HG03342 (cell line): ENCODE measurements around the gene NUCB1.

Experiments used
- ATAC-seq: cut with Tn5 transposase; IDR thresholded peaks from one replicate; pipeline ENCODE4 v1.9.1; 2021; ENCODE audit warnings: mild to moderate bottlenecking, moderate library complexity; ENCODE audit not compliant: unreplicated experiment

The NUCB1 gene

DNA sequence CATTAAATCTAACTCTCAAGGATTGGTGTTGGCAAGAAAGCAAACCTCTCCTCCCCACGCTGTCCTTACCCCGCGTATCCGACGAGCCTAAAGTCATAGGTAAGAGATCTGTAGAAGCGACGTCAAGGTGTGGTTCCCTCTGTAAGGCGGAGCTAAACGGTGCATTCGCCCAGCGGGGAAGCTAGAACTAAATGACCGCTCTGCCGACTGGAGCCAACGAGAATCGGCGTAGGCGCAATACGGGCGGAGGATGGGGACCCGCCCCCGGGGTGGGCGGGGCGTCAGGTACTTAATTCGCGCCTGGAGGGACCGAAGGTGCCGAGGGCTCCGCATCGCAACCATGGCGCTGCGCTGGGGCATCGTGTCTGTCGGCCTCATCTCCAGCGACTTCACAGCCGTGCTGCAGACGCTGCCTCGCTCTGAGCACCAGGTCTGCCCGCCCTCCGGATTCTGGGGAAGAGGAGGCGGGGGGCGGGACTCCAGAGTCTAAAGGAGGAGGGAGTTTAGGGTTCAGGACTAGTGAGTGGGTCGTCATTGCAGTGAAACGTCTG, 33.3 kb downstream of the NUCB1 start, which contains the start of gene DHDH:
DHDH (plus strand) TSS at position 318 of the 551 bp plus-strand sequence; CDS start at position 341, 23 bp downstream.
- no peak for ATAC-seq

DNA sequence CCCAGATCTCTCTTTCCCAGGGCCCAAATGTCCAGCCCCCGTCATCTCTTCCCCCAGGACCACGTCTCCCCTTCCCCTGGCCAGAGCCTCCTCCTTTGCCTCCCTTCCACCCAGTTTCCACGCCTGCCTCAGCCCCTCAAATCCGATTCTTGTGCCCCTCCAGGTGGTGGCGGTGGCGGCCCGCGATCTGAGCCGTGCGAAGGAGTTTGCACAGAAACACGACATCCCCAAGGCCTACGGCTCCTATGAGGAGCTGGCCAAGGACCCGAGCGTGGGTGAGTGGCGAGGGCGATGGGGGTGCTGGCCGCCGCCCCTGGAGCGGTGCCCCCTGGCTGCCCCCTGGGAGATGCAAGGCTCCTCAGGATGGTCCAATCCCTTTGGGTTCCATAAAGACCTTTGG, 34.7 kb downstream of the NUCB1 start:
- no peak for ATAC-seq

- ATAC-seq, result no peak
Measured at GRCh38 chr19:48935864-48936263, 35.8 kb downstream of the NUCB1 start.

- ATAC-seq, result no peak
Measured at GRCh38 chr19:48938256-48938655, 38.1 kb downstream of the NUCB1 start.

GRCh38 chr19:48940902-48941301, 40.8 kb downstream of the NUCB1 start:
- no peak for ATAC-seq

GRCh38 chr19:48943081-48943480, 43.0 kb downstream of the NUCB1 start:
- ATAC-seq, result no peak

DNA sequence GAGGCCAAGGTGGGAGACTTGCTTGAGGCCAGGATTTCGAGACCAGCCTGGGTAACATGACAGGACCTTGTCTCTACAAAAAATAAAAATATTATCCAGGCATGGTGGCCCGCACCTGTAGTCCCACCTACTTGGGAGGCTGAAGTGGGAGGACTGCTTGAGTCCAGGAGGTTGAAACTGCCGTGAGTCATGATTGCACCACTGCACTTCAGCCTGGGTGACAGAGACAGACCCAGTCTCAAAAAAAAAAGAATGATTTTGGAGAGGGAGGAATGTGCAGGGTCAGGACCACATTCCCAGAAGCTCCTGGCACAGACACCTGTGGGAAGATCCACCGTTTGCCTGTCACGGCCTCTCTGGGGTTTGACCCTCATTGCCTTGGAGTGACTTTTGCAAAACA, 45.3 kb downstream of the NUCB1 start:
- ATAC-seq, result no peak

DNA sequence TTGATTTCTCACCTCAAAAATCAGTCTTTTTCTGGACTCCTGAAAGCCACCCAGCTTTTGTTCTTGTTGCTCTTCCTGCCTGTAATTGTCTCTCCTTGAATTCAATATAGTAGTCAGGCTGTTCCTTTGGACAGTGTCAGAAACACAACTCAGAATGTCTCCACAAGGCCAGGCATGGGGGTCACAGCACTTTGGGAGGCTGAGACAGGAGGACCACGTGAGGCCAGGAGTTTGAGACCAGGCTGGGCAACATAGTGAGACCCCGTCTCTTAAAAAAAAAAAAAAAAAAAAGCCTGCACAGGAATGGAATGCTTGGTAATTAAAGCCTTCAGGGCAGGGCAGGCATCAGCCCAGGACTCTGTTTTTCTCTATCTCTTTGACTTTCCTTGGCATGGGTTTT, 45.7 kb downstream of the NUCB1 start:
- no peak for ATAC-seq

DNA sequence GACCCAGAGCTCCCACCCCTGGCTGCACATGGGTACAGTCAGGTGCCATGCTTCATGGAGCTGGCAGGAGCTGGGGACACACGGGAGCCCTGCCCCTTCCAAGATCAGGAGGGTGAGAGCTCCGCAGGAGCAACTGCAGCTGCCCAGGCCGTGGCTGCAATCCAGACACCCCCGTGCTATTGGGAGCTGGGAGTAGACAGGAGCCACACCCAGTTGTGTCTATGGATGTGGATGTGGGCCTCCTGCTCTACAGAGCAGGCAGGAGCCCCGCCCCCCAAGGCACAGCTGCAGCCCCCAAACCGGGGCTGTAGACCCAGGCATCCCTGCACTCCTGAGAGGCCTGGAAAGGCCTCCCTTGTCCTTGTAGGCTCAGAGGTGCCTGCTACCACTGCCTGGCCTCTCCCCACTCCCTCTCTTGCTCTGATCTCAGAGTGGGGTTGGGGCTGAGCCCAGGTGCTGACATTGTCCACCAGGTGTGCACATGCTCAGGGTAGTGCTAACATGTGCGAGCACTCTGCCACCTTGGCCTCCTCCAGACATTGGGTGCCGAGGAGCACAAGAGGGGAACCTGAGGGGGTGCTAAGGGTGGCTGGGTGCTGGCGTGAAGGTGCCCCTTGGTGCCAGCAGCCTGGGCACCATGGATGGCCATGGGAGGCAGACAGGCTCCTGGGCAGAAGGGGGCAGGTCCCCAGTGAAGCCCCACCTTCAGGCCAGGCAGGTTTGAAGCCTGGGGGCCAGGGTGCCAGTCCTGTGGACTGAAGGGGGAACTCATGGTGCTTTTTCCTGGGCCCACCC, 46.5 kb downstream of the NUCB1 start:
- ATAC-seq, result no peak

DNA sequence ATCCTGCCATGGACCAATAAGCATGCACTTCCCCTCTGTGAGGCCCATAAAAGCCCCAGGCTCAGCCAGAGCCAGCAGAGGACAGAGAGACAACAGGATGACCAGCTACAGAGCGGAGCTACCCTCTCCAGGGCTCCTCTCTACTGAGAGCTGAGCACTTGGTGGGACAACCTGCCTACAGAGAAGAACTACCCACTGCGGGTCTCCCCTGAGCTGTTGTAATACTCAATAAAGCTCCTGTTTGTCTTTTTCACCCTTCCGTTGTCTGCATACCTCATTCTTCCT, 47.1 kb downstream of the NUCB1 start:
- no peak for ATAC-seq

DNA sequence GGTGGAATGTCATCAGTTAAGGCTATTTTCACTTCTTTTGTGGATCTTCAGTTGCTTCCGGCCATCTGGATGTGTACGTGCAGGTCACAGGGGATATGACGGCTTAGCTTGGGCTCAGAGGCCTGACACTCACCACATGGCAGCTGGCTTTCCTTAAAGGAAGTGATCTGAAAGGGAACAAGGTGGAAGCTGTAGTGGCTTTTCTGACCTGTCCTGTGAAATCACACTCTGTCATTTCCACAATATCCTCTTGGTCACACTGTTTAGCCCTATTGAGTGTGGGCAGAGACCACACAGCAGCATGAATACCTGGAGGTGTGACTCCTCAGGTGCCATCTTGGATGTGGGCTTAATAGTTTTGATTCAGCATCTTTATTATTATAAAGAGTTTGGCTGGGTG, 50.0 kb downstream of the NUCB1 start:
- no peak for ATAC-seq

GRCh38 chr19:48950830-48951519, 50.9 kb downstream of the NUCB1 start:
- no peak for ATAC-seq

DNA sequence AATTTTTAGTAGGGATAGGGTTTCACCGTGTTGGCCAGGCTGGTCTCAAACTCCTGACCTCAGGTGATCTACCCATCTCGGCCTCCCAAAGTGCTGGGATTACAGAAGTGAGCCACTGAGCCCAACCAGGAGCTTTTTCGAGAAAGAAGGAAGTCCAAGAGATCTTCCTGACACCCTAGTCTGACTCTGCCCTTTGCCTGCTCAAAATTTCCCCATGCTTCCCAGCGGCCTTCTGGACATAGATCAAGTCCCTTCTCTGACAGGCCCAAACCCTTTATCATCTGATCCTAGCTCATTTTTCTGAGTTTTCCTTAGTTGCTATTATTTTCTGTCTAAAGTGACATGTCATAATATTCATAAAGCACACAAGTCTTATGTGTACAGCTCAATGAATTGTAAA, 53.0 kb downstream of the NUCB1 start:
- no peak for ATAC-seq

DNA sequence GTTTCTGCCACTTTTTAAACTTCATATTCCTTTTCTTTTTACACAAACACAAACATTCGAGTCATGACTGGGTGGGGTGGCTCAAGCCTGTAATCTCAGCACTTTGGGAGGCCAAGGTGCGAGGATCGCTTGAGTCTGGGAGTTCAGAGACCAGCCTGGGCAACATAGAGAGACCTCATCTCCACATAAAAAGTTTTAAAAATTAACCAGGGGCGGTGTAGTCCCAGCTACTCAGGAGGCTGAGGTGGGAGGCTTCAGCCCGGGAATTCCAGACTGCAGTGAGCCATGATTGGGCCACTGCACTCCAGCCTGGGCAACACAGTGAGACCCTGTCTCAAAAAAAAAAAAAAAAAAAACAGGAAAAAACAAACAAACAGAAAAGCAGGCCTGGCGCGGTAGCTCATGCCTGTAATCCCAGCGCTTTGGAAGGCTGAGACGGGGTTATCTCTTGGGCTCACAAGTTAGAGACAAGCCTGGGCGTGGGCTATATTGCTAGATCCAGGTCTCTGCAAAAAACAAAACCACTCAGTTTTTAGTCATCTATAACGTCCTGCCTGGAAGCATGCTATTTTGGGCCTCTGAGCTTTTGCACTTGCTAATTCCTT, 54.0 kb downstream of the NUCB1 start:
- ATAC-seq, result no peak

- ATAC-seq, result peak; percentile 80
Measured at GRCh38 chr19:48954595-48955307, 54.6 kb downstream of the NUCB1 start, which contains the start of gene BAX. TSS of gene BAX (plus strand) at chr19:48954875. CDS start at chr19:48954929, 54 bp downstream.

DNA sequence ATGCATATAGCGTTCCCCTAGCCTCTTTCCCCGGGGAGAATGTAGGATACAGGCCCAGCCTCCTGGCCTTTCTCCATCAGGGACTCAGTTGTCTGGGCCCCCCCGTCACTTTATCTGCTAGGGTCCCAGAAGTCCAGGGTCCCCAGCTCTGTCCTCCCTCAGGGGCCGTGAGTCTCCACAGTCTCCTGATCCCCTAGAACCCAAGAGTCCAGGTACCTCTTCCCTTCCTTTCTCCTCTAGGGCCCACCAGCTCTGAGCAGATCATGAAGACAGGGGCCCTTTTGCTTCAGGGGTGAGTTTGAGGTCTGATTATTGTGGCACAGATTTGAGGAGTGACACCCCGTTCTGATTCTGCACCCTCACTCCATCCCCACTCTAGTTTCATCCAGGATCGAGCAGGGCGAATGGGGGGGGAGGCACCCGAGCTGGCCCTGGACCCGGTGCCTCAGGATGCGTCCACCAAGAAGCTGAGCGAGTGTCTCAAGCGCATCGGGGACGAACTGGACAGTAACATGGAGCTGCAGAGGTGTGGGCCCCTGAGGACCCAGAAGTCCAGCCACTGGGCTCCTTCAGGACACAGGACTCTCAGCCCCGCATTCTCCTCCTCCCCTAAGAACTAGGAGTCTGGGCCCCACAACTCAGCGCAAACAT, 55.3 kb downstream of the NUCB1 start:
- ATAC-seq, result no peak

- no peak for ATAC-seq
Measured at GRCh38 chr19:48958006-48958405, 57.9 kb downstream of the NUCB1 start.

DNA sequence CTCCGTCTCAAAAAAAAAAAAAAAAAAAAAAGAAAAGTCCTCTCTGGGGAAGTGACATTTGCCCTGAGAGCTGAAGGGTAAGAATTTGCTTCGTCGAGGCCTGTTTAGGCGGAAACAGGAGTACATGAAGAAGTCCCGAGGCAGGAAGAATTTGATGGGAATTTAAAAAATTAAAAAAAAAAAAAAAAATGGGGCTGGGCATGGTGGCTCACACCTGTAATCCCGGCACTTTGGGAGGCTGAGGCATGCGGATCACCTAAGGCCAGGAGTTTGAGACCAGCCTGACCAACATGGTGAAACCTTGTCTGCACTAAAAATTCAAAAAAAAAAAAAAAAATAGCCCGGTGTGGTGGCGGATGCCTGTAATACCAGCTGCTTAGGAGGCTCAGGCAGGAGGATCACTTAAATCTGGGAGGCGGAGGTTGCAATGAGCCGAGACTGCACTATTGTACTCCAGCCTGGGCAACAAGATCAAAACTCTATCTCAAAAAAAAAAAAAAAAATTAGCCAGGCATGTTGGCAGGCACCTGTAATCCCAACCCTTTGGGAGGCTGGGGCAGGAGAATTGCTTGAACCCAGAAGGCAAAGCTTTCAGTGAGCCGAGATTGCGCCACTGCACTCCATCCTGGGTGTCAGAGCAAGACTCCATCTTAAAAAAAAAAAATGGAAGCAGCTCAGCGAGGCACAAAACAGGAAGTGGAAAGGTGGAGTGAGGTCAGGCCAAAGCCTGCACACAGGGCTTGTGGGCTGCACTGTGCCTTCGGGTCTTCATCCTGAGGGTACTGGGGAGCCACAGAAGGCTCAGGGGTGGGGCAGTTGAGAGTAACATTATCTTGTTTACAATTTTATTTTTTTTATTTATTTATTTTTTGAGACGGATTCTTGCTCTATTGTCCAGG, 59.5 kb downstream of the NUCB1 start:
- no peak for ATAC-seq

- no peak for ATAC-seq
Measured at GRCh38 chr19:48961051-48961649, 61.0 kb downstream of the NUCB1 start.
